ENCODE measurements around the gene SLC27A6.
"Not testable (repeated sequence)": the region's sequence is repeated elsewhere in the genome, so short reads cannot be mapped to it uniquely, and the experiment has no call there.

The SLC27A6 gene

DNA sequence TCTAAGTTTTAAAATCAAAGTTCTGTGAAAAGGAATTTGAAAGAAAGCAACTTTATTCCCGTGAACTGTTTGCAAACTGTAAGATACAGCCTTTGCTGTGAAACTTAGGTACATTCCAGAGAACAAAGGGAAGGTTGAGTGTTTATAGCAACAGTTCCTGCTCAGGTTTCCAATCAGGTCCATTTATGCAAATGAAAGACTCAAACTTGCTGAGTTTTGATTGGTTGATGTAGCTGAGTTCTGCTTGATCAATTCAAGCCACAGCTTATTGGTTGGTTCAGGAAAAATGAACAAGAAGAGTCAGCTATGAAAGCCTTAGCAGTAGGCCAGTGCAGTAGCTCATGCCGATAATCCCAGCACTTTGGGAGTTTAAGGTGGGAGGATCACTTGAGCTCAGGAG, 37.9 kb downstream of the SLC27A6 start:
- H3K4me3 ChIP-seq (ENCODE audit: low read depth in 1 of 2, low read length in 2 of 2), result no peak overlapping the region
- no peaks in the 10 kb centered on the region for H3K27me3 ChIP-seq (ENCODE audit: control insufficient read depth in 1 of 2, insufficient read depth in 2 of 2, low read length in 2 of 2)
- no peaks in the 10 kb centered on the region for H3K9me3 ChIP-seq (ENCODE audit: low read length)
- H3K36me3 ChIP-seq (ENCODE audit: insufficient read depth, low read length), result no peaks in the 10 kb centered on the region
- no peak overlapping the region for H3K9ac ChIP-seq (ENCODE audit: low read length)
- H3K4me1 ChIP-seq (ENCODE audit: insufficient read depth, low read length), result no peaks in the 10 kb centered on the region
- no peak overlapping the region for H3K27ac ChIP-seq (ENCODE audit: low read depth, low read length)

- no peaks in the 10 kb centered on the region for H3K36me3 ChIP-seq (ENCODE audit: insufficient read depth, low read length)
- no peak overlapping the region for H3K27ac ChIP-seq (ENCODE audit: low read depth, low read length)
- no peaks in the 10 kb centered on the region for H3K4me1 ChIP-seq (ENCODE audit: insufficient read depth, low read length)
- H3K4me3 ChIP-seq (ENCODE audit: low read depth in 1 of 2, low read length in 2 of 2), result no peak overlapping the region
- no peaks in the 10 kb centered on the region for H3K27me3 ChIP-seq (ENCODE audit: control insufficient read depth in 1 of 2, insufficient read depth in 2 of 2, low read length in 2 of 2)
- H3K9ac ChIP-seq (ENCODE audit: low read length), result no peak overlapping the region
- no peaks in the 10 kb centered on the region for H3K9me3 ChIP-seq (ENCODE audit: low read length)
Measured at GRCh38 chr5:129014185-129014584, 48.9 kb downstream of the SLC27A6 start.

- Histone ChIP-seq H3K4me1 (ENCODE audit: insufficient read depth, low read length) (peaks cover 8% of the 10 kb centered on the region), H3K36me3 (ENCODE audit: insufficient read depth, low read length) (no peaks in the 10 kb centered on the region), H3K27ac (ENCODE audit: low read depth, low read length) (no peak overlapping the region), H3K4me3 (ENCODE audit: low read depth in 1 of 2, low read length in 2 of 2) (no peak overlapping the region), H3K9ac (ENCODE audit: low read length) (no peak overlapping the region), H3K9me3 (ENCODE audit: low read length) (no peaks in the 10 kb centered on the region), H3K27me3 (ENCODE audit: control insufficient read depth in 1 of 2, insufficient read depth in 2 of 2, low read length in 2 of 2) (no peaks in the 10 kb centered on the region)
Measured at GRCh38 chr5:129018837-129019236, 53.5 kb downstream of the SLC27A6 start.

DNA sequence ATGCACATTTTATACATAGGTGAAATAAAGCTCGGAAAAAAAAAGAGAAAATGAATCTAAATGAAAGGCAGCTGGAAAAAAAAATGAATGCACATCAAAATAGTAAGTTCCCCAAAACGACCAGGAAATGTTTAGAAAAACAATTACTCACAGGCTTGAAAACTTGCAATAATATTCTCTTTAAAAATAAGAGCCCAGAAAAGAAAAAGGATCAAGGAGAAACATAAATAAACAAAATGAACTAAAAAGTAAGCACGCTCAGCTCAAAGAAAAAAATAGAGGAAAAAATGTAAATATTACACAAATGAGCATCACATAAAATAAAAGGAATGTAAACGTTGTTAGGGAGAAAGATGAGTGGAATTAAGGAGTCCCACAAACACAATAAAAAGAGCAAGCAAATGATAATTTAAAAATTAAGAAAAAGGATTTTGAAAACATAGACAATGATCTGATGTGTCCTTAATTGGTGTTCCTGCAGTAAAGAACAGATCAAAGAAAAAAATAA, 54.2 kb downstream of the SLC27A6 start:
- Histone ChIP-seq H3K9me3 (ENCODE audit: low read length) (no peaks in the 10 kb centered on the region), H3K27ac (ENCODE audit: low read depth, low read length) (no peak overlapping the region), H3K36me3 (ENCODE audit: insufficient read depth, low read length) (no peaks in the 10 kb centered on the region)

DNA sequence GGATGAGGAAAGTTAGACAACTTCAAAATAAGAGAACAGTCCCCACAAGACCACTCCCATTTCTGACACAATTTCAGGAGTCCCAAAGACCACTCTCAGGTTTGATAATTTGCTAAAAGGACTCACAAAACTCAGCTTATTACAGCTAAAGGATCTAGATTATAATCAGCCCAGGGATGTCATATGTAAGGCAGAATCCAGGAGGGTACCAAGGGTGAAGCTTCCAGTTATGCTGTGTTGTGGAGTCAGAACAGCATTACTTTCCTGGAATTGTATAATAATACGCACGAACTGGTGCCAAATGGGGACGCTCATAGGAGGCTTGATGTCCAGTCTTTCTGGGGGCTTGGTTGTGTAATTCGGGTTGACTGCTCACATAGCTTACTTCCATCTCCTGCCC, 55.4 kb downstream of the SLC27A6 start:
- Histone ChIP-seq H3K9me3 (ENCODE audit: low read length) (no peaks in the 10 kb centered on the region), H3K4me3 (ENCODE audit: low read depth in 1 of 2, low read length in 2 of 2) (no peak overlapping the region), H3K9ac (ENCODE audit: low read length) (no peak overlapping the region), H3K4me1 (ENCODE audit: insufficient read depth, low read length) (peaks cover 8% of the 10 kb centered on the region), H3K27me3 (ENCODE audit: control insufficient read depth in 1 of 2, insufficient read depth in 2 of 2, low read length in 2 of 2) (no peaks in the 10 kb centered on the region), H3K27ac (ENCODE audit: low read depth, low read length) (no peak overlapping the region), H3K36me3 (ENCODE audit: insufficient read depth, low read length) (no peaks in the 10 kb centered on the region)

More for the DNA sequence above, 54.2 kb downstream of the SLC27A6 start:
- H3K9ac ChIP-seq (ENCODE audit: low read length), result no peak overlapping the region
- H3K27me3 ChIP-seq (ENCODE audit: control insufficient read depth in 1 of 2, insufficient read depth in 2 of 2, low read length in 2 of 2), result no peaks in the 10 kb centered on the region
- H3K4me3 ChIP-seq (ENCODE audit: low read depth in 1 of 2, low read length in 2 of 2), result no peak overlapping the region
- peaks cover 8% of the 10 kb centered on the region for H3K4me1 ChIP-seq (ENCODE audit: insufficient read depth, low read length)

- Histone ChIP-seq H3K9ac (ENCODE audit: low read length) (no peak overlapping the region), H3K27ac (ENCODE audit: low read depth, low read length) (no peak overlapping the region), H3K27me3 (ENCODE audit: control insufficient read depth in 1 of 2, insufficient read depth in 2 of 2, low read length in 2 of 2) (no peaks in the 10 kb centered on the region), H3K9me3 (ENCODE audit: low read length) (no peaks in the 10 kb centered on the region), H3K4me1 (ENCODE audit: insufficient read depth, low read length) (peaks cover 8% of the 10 kb centered on the region), H3K4me3 (ENCODE audit: low read depth in 1 of 2, low read length in 2 of 2) (no peak overlapping the region), H3K36me3 (ENCODE audit: insufficient read depth, low read length) (no peaks in the 10 kb centered on the region)
Measured at GRCh38 chr5:129021744-129022143, 56.5 kb downstream of the SLC27A6 start.

- H3K27me3 ChIP-seq (ENCODE audit: control insufficient read depth in 1 of 2, insufficient read depth in 2 of 2, low read length in 2 of 2), result no peaks in the 10 kb centered on the region
- H3K9ac ChIP-seq (ENCODE audit: low read length), result no peak overlapping the region
- no peaks in the 10 kb centered on the region for H3K9me3 ChIP-seq (ENCODE audit: low read length)
- peaks cover 8% of the 10 kb centered on the region for H3K4me1 ChIP-seq (ENCODE audit: insufficient read depth, low read length)
- H3K27ac ChIP-seq (ENCODE audit: low read depth, low read length), result no peak overlapping the region
- no peaks in the 10 kb centered on the region for H3K36me3 ChIP-seq (ENCODE audit: insufficient read depth, low read length)
- H3K4me3 ChIP-seq (ENCODE audit: low read depth in 1 of 2, low read length in 2 of 2), result no peak overlapping the region
Measured at GRCh38 chr5:129022599-129022998, 57.3 kb downstream of the SLC27A6 start.

DNA sequence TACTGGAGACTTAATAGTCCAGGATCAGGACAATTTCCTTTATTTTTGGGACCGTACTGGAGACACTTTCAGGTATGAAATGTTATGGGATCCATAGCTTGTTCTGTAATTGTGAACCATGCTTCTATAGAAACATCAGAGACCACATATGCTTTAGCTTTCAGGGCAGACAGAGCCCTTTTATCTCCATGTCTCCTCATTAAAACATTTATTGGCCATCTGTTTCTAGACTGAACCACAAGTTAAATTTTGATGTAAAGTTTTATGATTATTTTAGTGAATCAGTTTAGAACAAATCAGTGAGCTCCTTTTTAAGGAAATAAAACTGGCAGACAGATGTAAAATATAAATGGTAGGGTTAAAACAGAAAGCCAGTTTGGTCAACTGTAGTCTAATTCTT, 62.0 kb downstream of the SLC27A6 start:
- H3K27ac ChIP-seq (ENCODE audit: low read depth, low read length), result no peak overlapping the region
- no peaks in the 10 kb centered on the region for H3K36me3 ChIP-seq (ENCODE audit: insufficient read depth, low read length)
- no peak overlapping the region for H3K9ac ChIP-seq (ENCODE audit: low read length)
- H3K4me3 ChIP-seq (ENCODE audit: low read depth in 1 of 2, low read length in 2 of 2), result no peak overlapping the region
- H3K27me3 ChIP-seq (ENCODE audit: control insufficient read depth in 1 of 2, insufficient read depth in 2 of 2, low read length in 2 of 2), result no peaks in the 10 kb centered on the region
- H3K9me3 ChIP-seq (ENCODE audit: low read length), result no peaks in the 10 kb centered on the region
- H3K4me1 ChIP-seq (ENCODE audit: insufficient read depth, low read length), result no peaks in the 10 kb centered on the region

DNA sequence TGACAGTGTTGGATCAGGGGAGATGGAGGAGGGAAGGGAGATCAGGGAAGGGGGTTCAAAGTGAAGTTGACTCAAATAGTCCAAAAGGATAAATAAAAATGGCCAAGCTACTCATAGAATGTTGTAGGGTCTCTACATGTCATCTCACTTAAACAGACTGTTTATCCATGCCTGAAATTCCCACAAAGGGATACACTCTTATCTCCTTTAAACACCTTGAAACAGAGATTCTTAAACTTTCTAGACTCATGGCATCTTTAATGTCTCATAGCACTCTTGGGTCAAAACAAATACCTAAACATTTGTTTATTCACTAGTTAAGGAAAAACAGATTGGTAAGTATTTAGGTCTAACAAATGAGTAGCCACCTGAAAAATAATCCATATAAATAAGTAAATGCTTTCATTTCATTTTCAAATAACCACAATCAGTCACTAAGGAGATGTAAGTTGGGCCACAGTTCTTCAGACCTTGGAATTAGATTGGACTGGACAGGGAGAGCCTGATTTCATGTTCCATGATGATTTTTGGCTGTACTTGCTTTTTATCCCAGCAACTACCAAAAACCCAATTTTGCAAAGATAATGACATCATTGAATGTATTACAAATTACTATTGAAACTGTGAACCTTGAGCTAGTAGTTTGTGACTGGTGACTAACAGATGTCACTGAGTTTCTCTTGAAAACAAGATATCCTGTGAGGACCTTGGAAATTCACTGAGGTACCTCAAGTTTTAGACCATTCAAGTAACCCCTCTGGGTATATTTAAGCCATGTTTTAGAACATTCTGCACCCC, 66.8 kb downstream of the SLC27A6 start:
- Histone ChIP-seq H3K9me3 (ENCODE audit: low read length) (no peaks in the 10 kb centered on the region), H3K36me3 (ENCODE audit: insufficient read depth, low read length) (no peaks in the 10 kb centered on the region), H3K4me1 (ENCODE audit: insufficient read depth, low read length) (no peaks in the 10 kb centered on the region), H3K27me3 (ENCODE audit: control insufficient read depth in 1 of 2, insufficient read depth in 2 of 2, low read length in 2 of 2) (no peaks in the 10 kb centered on the region), H3K27ac (ENCODE audit: low read depth, low read length) (no peak overlapping the region), H3K9ac (ENCODE audit: low read length) (no peak overlapping the region), H3K4me3 (ENCODE audit: low read depth in 1 of 2, low read length in 2 of 2) (no peak overlapping the region)

- H3K27ac ChIP-seq (ENCODE audit: low read depth, low read length); H3K9ac ChIP-seq (ENCODE audit: low read length); H3K9me3 ChIP-seq (ENCODE audit: low read length); H3K4me3 ChIP-seq (ENCODE audit: low read depth in 1 of 2, low read length in 2 of 2); H3K27me3 ChIP-seq (ENCODE audit: control insufficient read depth in 1 of 2, insufficient read depth in 2 of 2, low read length in 2 of 2); H3K36me3 ChIP-seq (ENCODE audit: insufficient read depth, low read length); H3K4me1 ChIP-seq (ENCODE audit: insufficient read depth, low read length): not testable (repeated sequence)
Measured at GRCh38 chr5:129036257-129036656, 71.0 kb downstream of the SLC27A6 start.

- H3K27me3 ChIP-seq (ENCODE audit: control insufficient read depth in 1 of 2, insufficient read depth in 2 of 2, low read length in 2 of 2), result no peaks in the 10 kb centered on the region
- H3K4me3 ChIP-seq (ENCODE audit: low read depth in 1 of 2, low read length in 2 of 2), result no peak overlapping the region
Measured at GRCh38 chr5:129041196-129041881, 76.1 kb downstream of the SLC27A6 start.

More at GRCh38 chr5:129041196-129041881, 76.1 kb downstream of the SLC27A6 start:
- no peak overlapping the region for H3K9ac ChIP-seq (ENCODE audit: low read length)
- H3K4me1 ChIP-seq (ENCODE audit: insufficient read depth, low read length), result peaks cover 8% of the 10 kb centered on the region
- no peaks in the 10 kb centered on the region for H3K36me3 ChIP-seq (ENCODE audit: insufficient read depth, low read length)
- H3K27ac ChIP-seq (ENCODE audit: low read depth, low read length), result no peak overlapping the region
- H3K9me3 ChIP-seq (ENCODE audit: low read length), result no peaks in the 10 kb centered on the region

All from muscle layer of colon (tissue), 2 donors.